ENCODE data around the gene ILDR1. TPM values are rescaled to one million over a fixed set of nuclear protein-coding genes. Genes with fewer than 3 reads are reported as not detected.

The ILDR1 gene
- total and polyA plus RNA-seq, 2 experiments from 2014 or later: 0.66 to 0.97 TPM

GRCh38 chr3:121963608-121964007, 58.4 kb downstream of the ILDR1 start:
- Mint-ChIP-seq H3K27me3 (ENCODE audit: insufficient read depth, low read depth, poor library complexity) (peaks cover 4% of the 10 kb centered on the region), H3K27ac (no peak overlapping the region), H3K4me1 (peaks cover 5% of the 10 kb centered on the region; the same call in 2 of the 3 replicates), H3K9me3 (peaks cover 3% of the 10 kb centered on the region; the same call in 2 of the 3 replicates), H3K36me3 (ENCODE audit: low read depth) (no peaks in the 10 kb centered on the region), H3K4me3 (no peak overlapping the region)
- H3K4me3 ChIP-seq: no peak overlapping the region
- no peaks in the 10 kb centered on the region for H3K79me2 ChIP-seq (replicated peaks; ENCODE audit: insufficient read depth)
- H3K4me1 ChIP-seq (ENCODE audit: insufficient read depth): peaks cover 2% of the 10 kb centered on the region; the same call in 1 of the 2 replicates
- no peak overlapping the region for H2AFZ ChIP-seq
- TF ChIP-seq ZNF331 (CRISPR knock-in tag; IDR thresholded peaks at IDR 0.05; ENCODE audit: low read depth) (no peak), STAT1 (IDR thresholded peaks at IDR 0.05; ENCODE audit: unreplicated experiment) (no peak), POLR2AphosphoS5 (IDR thresholded peaks at IDR 0.05; ENCODE audit: low read depth) (no peak), NANOG (IDR thresholded peaks at IDR 0.05; ENCODE audit: borderline replicate concordance) (no peak), CREB1 (CRISPR knock-in tag; IDR thresholded peaks at IDR 0.05; ENCODE audit: low read depth) (no peak), EZH2 (IDR thresholded peaks at IDR 0.05; ENCODE audit: low read depth, unreplicated experiment) (no peak), ZNF114 (CRISPR knock-in tag; IDR thresholded peaks at IDR 0.05) (no peak), JUNB (IDR thresholded peaks at IDR 0.05; ENCODE audit: unreplicated experiment) (no peak), ZNF462 (CRISPR knock-in tag; IDR thresholded peaks at IDR 0.05) (no peak), EZH2phosphoT487 (IDR thresholded peaks at IDR 0.05; ENCODE audit: unreplicated experiment) (no peak)
- TF ChIP-seq, protein P1, sequence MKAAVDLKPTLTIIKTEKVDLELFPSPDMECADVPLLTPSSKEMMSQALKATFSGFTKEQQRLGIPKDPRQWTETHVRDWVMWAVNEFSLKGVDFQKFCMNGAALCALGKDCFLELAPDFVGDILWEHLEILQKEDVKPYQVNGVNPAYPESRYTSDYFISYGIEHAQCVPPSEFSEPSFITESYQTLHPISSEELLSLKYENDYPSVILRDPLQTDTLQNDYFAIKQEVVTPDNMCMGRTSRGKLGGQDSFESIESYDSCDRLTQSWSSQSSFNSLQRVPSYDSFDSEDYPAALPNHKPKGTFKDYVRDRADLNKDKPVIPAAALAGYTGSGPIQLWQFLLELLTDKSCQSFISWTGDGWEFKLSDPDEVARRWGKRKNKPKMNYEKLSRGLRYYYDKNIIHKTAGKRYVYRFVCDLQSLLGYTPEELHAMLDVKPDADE (IDR thresholded peaks at IDR 0.05): no peak
- TF ChIP-seq, protein P2, sequence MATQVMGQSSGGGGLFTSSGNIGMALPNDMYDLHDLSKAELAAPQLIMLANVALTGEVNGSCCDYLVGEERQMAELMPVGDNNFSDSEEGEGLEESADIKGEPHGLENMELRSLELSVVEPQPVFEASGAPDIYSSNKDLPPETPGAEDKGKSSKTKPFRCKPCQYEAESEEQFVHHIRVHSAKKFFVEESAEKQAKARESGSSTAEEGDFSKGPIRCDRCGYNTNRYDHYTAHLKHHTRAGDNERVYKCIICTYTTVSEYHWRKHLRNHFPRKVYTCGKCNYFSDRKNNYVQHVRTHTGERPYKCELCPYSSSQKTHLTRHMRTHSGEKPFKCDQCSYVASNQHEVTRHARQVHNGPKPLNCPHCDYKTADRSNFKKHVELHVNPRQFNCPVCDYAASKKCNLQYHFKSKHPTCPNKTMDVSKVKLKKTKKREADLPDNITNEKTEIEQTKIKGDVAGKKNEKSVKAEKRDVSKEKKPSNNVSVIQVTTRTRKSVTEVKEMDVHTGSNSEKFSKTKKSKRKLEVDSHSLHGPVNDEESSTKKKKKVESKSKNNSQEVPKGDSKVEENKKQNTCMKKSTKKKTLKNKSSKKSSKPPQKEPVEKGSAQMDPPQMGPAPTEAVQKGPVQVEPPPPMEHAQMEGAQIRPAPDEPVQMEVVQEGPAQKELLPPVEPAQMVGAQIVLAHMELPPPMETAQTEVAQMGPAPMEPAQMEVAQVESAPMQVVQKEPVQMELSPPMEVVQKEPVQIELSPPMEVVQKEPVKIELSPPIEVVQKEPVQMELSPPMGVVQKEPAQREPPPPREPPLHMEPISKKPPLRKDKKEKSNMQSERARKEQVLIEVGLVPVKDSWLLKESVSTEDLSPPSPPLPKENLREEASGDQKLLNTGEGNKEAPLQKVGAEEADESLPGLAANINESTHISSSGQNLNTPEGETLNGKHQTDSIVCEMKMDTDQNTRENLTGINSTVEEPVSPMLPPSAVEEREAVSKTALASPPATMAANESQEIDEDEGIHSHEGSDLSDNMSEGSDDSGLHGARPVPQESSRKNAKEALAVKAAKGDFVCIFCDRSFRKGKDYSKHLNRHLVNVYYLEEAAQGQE (IDR thresholded peaks at IDR 0.05; ENCODE audit: unreplicated experiment): no peak
- TF ChIP-seq, protein P3, sequence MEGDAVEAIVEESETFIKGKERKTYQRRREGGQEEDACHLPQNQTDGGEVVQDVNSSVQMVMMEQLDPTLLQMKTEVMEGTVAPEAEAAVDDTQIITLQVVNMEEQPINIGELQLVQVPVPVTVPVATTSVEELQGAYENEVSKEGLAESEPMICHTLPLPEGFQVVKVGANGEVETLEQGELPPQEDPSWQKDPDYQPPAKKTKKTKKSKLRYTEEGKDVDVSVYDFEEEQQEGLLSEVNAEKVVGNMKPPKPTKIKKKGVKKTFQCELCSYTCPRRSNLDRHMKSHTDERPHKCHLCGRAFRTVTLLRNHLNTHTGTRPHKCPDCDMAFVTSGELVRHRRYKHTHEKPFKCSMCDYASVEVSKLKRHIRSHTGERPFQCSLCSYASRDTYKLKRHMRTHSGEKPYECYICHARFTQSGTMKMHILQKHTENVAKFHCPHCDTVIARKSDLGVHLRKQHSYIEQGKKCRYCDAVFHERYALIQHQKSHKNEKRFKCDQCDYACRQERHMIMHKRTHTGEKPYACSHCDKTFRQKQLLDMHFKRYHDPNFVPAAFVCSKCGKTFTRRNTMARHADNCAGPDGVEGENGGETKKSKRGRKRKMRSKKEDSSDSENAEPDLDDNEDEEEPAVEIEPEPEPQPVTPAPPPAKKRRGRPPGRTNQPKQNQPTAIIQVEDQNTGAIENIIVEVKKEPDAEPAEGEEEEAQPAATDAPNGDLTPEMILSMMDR (conservative IDR thresholded peaks at IDR 0.05; ENCODE audit: low read depth in 2 of 2): no peak
- H3F3A ChIP-seq (replicated peaks; ENCODE audit: low read depth): no peaks in the 10 kb centered on the region
- no peak overlapping the region for H3K4me2 ChIP-seq
- no peaks in the 10 kb centered on the region for H3K9me2 ChIP-seq (ENCODE audit: insufficient read depth)
- DNase-seq (ENCODE audit: low spot score) (no peak), ATAC-seq (no peak)
- H4K20me1 ChIP-seq (replicated peaks; ENCODE audit: insufficient read depth): no peaks in the 10 kb centered on the region
- H3K36me3 ChIP-seq (ENCODE audit: insufficient read depth): no peaks in the 10 kb centered on the region; the same call in 1 of the 2 replicates
- H3K27me3 ChIP-seq (ENCODE audit: insufficient read depth): no peaks in the 10 kb centered on the region
- H3K27ac ChIP-seq (ENCODE audit: low read depth): no peak overlapping the region
